Skin of body (tissue), 2 donors: ENCODE measurements around the gene TRPM3. TPM values are rescaled to one million over a fixed set of nuclear protein-coding genes. Genes with fewer than 3 reads are reported as not detected.

Source experiments
- DNase-seq: peaks from one replicate; lab custom pipeline; 2025; lab: John Stamatoyannopoulos, UW
- total RNA-seq: library from RNA; depleted of rRNA; stranded (reverse); fragments of >200 nt; gene quantifications from one replicate; pipeline ENCODE4 v1.2.3, GENCODE V29; 2014

Gene TRPM3
- total RNA-seq, 1 donor from 2014 or later: 2.3 TPM

DNA sequence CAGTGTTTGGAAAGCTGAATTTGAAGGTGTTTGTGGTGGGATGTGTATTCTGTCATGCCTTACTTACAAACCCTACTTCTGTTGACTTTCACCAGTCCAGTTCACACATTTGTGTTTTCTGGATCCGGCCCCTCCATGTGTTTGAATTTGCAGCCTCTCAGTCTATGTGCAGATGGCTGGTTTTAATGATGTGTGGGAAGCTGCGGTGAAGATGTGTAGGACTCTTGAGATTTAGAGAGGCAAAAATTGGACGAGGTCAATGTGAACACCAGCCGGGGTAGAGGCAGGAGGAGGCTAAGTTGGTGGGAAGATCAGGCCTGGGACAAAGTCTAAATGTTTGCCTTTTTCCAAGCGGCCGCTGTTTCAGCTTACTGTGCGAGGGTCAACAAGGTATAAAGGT, 591.6 kb downstream of the TRPM3 start:
- no peak for DNase-seq

DNA sequence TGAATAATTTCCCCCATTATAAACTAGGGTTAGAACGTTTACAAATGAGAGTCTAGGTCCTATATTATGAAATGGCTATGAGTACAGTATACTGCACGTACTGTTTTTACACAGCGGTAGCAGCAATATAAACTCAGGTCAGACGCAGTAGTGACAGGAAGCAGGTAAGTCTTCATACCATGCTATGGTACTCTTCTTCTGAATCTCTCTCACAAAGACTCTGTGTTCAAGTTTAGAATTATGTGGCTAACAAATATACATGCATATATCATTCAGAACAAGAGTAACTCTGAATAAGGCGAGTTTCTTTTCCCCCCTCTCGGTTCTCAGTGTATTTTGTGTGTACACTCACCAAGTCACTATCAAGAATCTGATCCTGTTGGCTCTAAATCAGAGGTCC, 592.0 kb downstream of the TRPM3 start:
- DNase-seq: no peak

DNA sequence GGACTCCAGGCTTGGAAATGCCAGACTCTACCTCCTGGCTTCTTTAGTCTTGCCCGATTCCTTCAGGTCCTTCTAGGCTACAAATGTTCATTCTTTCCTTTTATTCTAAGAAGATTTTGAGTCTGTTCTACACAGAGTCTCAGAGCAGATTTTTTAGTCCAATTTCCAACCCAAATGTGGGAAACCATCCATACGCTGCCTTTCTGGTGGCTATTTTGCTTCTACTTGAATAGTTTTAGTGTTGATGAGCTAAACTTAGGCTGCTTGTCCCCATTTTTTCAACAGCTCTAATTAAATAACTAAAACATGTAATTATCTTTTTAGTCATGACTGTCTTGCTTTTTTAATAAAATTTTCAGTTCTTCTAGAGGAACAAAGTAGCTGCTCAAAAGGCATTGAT, 594.5 kb downstream of the TRPM3 start:
- DNase-seq: no peak

DNA sequence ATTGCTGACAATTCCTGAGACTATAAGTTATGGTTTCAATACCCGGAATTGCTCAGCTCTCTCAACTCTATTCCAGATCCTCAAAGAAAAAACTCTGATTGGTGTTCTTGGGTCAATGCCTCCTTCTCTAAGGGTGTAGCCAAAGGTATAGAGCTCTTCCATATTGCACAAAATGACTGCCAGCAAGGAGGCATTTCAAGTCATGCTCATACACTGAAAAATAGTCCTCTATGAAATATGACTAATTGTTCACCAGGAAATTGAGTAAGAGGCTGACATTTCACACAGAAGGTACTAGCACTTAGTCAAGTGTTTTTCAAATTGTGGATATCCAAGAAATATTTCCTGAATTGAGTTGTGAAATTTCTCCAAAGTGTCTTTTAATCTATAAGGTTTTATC, 595.9 kb downstream of the TRPM3 start:
- no peak for DNase-seq

DNA sequence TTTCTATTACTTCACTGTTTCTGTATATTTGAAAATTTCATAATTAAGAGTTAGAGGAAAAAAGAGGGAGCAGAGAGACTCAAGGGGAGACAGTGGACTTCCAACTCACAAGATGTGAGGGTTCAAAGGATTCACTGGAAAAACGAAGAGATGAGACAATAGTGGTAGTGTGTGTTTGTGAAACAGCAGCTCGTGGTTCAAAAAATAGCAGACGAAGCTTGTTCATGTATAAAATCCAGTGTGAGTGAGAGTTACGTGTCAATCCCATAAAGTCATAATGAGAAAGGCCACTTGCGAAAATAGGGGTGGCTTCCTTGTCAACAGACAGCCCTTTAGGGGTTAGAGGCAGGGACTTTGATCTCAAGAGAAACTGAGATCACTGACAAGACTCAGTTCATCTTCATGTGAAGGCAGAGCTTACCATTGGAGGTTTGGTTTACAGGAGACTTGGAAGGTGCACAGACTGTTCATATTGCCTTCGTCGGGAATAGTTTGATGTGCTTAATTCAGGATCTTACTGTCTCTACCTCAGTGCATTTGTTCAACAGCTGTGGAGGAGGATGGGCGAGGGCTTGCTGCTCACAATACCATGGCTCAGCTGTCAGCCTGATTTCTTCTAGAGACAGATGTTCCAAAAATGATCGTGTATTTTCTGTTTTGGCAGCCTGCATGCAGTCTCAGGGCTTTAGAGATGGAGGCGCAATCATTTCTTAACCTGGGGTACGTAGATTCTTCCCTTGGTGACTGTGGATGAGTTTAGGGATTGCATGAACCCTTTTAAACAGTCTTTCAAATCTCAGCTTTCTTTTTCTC, 601.3 kb downstream of the TRPM3 start:
- peak; percentile 30 for DNase-seq

DNA sequence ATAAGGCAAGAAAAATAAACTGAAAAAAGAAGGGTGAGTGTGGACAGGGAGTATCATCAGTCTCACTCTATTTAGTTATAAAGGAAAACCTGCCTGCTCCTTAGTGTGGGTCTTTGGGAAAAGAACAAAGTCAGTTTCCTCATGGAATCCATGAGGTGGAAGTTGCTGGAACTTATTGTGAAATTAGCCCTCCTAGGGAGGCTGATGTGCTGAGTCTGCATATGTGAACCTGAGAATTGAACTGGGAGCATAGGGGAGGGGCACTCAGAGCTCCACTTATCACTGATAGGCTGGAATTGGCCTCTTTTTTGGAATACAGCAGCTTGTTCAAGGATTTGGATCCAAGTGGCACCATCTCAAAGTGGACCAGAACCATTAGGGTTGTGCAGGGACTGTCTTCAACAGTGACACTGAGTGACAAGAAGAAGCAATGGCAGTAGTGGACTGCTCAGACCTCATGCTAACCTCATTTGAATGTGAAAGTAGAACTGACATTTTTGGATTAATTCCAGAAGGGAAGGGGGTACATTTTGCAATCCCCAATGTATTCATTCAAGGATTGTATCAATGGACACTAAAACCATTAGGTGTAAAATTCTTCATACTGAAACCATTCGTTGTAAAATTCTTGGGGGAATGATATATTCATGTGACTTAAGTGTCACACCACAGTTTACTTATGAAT, 603.4 kb downstream of the TRPM3 start:
- DNase-seq: no peak

DNA sequence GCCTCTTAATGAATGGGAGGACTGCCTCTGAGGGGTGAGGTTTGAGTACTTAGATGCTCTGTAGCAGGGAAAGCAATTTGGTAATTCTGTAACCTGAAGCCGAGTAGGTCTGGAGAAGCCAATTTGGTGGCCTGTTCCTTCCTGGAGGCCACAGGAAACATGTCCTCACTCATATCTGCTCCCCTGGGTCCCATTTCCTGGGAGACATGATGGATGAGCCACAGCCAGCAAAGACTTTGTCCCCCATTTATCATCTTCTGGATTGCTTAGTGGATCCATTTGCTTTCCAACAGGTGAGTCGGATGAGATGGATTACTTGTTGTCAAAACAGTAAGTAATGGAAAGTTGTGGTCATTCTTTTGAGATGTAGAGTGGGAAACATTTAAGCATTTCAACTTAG, 607.1 kb downstream of the TRPM3 start:
- DNase-seq: no peak

DNA sequence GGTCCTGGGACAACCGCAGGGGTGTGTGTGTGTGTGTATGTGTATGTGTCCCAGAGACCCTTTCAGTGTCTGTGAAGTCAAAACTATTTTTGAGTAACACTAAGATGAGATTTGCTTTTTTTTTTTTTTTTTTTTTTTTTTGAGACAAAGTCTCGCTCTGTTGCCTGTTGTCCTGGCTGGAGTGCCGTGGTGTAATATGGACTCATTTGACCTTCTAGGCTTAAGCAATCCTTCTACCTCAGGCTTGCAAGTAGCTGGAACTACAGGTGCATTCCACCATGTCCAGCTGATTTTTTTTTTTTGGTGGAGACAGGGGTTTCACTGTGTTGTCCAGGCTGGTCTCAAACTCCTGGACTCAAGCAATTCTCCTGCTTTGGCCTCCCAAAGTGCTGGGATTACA, 609.6 kb downstream of the TRPM3 start:
- DNase-seq: no peak

DNA sequence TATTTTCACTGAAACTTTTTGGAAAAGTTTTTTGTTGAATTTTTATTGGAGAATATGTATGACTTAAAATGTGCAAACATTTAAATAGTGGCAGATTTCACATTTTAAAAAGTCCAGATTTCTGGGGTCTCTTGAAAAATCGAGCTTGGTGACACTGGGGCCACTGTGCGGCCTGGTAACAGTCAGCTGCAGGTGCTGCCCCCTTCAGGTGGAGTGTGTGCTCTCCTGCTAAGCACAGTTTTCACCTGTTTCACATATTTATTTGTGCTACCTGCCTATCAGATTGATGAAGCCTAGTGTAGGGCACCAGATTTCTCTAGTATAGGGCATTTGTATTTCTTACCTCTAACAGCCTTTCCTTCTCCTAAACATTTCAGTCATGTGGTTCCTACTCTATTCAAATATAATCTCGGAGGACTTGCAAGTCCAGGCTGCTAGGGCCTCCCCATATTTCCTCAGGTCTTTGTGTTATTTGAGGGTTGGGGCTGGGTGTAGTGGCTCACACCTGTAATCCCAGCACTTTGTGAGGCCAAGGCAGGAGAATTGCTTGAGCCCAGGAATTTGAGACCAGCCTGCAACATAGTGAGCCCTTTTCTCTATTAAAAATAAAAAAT, 611.2 kb downstream of the TRPM3 start:
- no peak for DNase-seq

DNA sequence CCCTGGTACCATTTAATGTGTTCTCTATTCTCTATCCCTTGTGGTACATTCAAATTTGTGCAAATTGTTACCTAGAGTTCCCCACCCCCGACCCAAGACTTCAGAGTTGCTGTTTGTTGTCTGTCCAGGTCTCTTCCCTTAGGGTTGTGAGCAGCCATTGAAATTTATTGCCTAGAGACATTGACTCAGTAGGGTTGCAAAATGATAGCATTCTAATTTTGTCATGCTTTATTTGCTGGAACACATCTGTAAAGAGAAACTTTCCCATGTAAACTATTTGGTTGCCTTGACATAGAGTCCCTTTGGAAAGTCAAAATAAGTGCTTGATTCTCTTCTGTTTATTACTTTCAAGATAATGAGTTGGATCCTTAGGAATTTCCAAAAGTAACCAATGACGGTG, 615.3 kb downstream of the TRPM3 start:
- DNase-seq: no peak

DNA sequence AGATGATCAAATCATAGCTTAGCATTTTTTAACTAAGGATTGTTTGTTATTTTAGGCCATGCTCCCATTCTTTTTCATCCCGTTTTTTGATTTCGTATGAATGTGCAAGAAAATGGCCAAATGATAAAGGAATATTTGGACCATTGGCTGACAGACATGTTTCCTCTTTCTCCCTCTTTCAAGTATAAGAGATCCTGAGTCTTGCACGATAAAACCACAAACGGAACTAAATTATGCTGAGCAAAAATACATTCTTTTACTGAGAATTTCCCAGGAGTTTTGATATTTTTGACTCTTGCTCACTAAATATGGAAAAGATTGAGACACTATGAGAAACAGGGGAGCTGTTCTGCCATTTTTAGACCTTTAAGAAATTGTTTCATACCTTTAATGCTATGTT, 616.6 kb downstream of the TRPM3 start:
- no peak for DNase-seq

DNA sequence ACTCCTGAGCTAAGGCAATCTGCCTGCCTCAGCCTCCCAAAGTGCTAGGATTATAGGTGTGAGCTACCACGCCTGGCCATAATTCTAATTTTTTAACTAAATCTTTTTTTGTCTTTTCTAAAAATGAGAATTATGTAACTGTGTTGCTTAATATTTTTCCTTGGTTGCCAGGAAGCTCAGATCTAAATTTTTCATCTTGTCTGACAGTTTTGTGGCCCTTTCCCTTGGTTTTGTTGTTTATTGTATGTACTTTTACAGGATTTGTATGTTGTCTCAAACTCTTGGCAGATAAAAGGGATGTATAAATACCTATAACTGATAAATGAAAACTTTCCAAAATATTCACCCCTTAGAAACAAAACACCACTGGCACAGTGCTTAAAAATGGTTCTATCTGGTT, 618.7 kb downstream of the TRPM3 start:
- DNase-seq: no peak

DNA sequence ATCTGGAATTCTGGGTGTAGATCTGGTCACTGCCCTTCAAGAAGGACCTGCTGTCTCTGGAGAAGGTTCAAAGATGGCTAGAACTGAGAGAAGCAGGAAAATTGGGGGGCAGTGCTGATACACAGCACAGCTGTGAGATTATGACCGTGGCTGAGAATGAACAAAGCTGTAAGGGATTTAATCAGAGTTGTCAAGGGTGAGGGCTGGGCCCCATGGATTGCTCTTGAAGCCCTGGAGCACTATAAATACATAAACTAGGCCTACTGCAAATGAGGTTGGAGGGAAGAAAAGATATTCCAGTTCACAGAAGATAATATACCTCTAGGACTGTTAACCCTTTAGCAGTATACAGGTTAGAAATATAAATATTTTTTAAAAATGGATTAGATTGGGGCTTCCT, 620.6 kb downstream of the TRPM3 start:
- DNase-seq: no peak

DNA sequence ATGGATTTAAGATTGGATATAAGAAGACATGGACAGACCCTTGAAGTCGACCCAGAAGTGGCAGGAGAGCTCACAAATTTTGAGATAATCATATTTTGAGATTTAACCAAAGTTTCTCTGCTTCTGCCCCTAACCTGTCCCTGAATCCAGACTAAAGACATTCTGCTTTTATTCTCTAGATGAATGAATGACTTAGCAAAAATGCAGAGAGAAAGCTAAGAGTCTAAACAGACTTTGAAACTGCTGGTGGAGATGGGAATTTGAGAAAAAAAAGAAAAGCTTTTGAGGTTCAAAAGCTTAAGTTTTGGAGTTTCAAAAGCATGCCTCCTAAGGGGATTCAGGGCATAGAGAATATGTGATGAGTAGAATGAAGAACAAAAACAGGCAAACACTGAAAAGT, 621.8 kb downstream of the TRPM3 start:
- DNase-seq: no peak

DNA sequence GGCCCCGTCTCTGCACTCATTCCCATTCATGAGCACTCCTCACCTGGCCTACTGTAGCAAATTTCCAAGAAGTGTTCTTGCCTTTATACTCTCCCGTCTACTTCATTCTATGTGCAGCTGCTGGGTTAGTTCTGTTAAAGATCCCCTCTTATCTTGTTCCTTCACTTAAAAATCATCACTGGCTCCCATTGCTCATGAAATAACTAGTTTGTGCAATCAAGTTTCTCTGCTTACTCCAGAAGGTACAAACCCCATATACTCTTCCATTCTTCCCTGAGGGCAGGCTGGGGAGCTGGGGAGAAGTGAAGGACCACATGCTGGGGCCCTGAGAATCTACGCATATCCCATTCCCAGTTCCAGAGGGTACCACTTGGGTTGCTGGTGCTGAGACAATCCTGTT, 622.6 kb downstream of the TRPM3 start:
- no peak for DNase-seq

DNA sequence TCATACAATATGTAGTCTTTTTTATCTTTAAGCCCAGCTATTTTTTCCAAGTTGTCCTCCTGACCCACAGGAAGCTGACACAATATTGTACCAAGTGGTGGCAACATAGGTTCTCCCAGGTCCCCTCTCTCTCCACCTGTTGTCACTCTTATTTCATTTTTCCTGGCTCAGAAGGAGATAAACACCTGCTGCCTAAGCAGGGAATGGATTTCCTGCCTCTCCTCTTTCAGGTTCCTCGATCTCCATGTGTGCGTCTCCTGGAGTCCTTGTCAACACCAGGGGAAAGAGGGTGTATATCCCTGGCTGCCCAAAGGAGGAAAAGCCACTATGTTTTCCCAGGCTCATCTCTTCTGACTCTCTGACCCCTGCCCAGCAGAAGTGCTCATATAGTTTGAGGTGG, 625.2 kb downstream of the TRPM3 start:
- no peak for DNase-seq

DNA sequence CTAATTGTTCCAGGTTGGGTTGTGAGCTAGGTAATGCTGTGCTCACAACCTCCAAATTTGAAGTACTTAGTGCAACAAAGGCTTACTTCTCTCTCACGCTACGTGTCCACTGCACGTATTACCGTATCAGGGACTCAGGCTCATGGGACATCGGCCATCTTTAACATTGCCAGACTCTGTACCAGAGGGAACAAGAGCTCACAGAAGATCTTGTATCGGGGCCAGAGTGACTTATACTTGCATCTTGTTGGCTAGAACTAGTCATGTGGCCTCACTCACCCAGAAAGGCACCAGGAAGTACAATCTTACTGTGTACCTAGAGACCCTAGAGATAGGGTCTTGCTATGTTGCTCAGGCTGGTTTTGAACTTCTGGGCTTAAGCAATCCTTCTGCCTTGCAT, 625.9 kb downstream of the TRPM3 start:
- no peak for DNase-seq

DNA sequence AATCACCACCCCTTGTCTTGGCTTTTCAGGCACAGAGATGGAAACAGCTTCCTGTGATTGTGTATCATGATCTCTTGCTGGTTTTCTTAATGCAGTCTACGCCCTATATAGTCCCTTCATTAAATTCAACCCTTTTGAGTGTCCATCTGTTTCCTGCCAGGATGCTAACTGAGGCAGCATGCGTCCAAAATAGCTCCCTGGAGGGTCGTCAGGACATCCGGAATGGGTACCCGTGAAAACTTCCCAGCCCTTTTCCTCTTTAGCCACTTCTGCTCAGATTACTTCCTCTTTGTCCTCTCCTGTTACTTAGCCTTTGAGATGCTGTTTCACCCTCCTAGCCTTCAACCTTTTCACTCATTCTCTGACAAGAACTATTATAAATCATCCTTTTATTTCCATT, 627.2 kb downstream of the TRPM3 start:
- DNase-seq: no peak

DNA sequence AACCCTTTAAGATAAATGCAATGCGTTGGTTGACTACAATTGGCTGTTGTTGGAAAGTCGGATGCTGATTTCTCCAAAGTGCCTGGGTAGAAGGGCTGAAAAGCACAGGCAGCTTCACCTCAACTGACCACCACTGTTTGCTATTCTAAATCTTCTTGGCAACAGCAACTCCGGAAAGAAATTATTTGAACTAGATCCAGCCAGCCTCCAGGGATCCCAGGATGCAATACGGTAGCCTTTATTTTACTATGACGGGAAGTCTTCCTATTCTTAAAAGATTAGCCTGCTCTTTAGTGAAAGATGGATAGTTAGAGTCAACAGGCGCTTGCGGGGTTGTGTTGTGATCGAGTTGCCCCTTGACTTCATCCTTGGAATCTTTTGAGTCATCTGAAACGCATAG, 628.4 kb downstream of the TRPM3 start:
- DNase-seq: no peak

DNA sequence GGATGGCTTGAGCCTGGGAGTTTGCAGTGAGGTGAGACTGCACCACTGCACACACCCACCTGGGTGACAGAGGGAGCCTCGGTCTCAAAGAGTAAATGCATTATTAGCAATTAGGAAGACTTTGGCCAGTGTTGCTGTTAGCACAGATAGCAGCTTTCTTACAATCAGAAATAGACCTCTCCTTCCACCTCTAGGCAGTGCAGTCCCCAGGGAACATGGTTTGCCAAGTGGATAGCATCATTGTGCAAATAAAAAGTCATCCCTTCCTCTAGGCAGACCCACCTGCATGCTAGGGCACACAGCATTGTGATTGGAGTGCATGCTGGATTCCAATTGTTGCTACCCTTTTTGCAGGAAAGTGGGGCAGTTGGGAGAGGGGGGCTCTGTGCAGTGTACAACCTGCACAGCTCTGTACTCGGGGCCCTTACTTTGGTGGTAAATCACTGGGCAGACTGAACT, 629.1 kb downstream of the TRPM3 start:
- no peak for DNase-seq

DNA sequence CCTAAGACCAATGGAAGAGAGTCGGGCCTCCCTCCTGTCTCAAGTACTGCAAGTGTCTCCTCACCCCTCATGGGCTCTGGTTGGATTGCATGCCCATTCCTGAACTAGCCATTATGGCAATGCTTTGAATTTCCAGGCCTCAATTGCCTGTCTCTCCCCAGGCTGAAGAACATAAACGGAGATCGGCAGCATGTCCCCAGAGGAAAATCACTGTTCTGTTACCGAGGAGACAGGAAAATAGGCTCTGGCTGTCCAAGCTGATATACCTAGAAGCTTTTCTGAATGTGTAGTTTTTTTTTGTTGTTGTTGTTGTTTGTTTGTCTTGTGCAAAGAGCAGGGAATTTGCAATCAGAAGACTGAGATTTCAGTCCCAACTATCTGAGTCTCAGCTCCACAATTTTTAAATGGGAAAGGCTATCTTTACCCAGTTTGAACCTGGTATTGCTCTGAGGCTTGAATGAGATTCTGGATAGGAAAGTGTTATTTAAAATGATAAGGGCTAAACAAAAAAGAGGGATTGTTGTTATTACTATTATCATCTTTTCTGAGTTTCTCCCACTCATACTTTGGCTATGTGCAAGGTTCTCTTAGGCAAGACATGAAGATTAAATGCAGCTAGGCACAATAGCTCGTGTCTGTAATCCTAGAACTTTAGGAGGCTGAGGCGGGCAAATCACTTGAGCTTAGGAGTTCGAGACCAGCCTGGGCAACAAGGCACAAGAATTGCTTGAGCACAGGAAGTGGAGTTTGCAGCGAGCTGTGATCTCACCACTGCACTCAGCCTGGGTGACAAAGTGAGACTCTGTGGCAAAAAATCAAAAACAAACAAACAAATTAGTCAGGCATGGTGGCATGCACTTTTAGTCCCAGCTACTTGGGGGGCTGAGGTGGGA, 629.7 kb downstream of the TRPM3 start:
- DNase-seq: no peak

DNA sequence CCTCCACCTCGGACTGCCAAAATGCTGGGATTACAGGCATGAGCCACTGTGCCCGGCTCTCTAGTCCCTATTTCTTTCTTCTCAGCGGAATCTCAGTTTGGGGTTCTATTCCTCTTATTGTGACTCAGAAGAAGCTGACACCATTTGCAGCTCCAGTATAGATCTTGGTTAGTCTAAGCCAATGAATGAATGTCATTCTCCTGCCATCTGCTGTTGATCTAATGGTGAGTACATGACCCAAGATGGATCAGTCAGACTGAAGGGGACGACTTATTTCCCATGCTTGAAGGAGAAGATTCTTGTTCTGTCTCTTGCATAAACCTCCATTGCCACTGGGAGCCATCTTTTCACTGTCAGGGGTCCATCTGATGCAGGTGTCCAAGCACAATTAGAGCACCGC, 630.9 kb downstream of the TRPM3 start:
- DNase-seq: no peak
